ENCODE results near the gene SMOC1.

- no peak for TF ChIP-seq EZH2 (IDR thresholded peaks at IDR 0.05; ENCODE audit: low read length, missing control alignments)
- TF ChIP-seq, protein P1, sequence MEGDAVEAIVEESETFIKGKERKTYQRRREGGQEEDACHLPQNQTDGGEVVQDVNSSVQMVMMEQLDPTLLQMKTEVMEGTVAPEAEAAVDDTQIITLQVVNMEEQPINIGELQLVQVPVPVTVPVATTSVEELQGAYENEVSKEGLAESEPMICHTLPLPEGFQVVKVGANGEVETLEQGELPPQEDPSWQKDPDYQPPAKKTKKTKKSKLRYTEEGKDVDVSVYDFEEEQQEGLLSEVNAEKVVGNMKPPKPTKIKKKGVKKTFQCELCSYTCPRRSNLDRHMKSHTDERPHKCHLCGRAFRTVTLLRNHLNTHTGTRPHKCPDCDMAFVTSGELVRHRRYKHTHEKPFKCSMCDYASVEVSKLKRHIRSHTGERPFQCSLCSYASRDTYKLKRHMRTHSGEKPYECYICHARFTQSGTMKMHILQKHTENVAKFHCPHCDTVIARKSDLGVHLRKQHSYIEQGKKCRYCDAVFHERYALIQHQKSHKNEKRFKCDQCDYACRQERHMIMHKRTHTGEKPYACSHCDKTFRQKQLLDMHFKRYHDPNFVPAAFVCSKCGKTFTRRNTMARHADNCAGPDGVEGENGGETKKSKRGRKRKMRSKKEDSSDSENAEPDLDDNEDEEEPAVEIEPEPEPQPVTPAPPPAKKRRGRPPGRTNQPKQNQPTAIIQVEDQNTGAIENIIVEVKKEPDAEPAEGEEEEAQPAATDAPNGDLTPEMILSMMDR (conservative IDR thresholded peaks at IDR 0.05 in 1 of 2, IDR thresholded peaks at IDR 0.05 in 1 of 2; ENCODE audit: low read depth in 1 of 2, low read length in 2 of 2) = no peak
Observed at GRCh38 chr14:69964841-69965240, 85.6 kb downstream of the SMOC1 start.

Data from fibroblast of lung (primary cell).